Stimulated activated CD8-positive, alpha-beta memory T cell treated with anti-CD3 and anti-CD28 coated beads, Interleukin-12 subunit alpha, Interleukin-12 subunit beta, amount 100 ng/mL, for 24 hours (primary cell): Measurements from ENCODE around the gene ALAS1.

ENCODE experiments used
- DNase-seq: peaks from one replicate; pipeline ENCODE4 v3.0.0-alpha.2; 2020; ENCODE audit errors: extremely low read depth

Gene ALAS1

DNA sequence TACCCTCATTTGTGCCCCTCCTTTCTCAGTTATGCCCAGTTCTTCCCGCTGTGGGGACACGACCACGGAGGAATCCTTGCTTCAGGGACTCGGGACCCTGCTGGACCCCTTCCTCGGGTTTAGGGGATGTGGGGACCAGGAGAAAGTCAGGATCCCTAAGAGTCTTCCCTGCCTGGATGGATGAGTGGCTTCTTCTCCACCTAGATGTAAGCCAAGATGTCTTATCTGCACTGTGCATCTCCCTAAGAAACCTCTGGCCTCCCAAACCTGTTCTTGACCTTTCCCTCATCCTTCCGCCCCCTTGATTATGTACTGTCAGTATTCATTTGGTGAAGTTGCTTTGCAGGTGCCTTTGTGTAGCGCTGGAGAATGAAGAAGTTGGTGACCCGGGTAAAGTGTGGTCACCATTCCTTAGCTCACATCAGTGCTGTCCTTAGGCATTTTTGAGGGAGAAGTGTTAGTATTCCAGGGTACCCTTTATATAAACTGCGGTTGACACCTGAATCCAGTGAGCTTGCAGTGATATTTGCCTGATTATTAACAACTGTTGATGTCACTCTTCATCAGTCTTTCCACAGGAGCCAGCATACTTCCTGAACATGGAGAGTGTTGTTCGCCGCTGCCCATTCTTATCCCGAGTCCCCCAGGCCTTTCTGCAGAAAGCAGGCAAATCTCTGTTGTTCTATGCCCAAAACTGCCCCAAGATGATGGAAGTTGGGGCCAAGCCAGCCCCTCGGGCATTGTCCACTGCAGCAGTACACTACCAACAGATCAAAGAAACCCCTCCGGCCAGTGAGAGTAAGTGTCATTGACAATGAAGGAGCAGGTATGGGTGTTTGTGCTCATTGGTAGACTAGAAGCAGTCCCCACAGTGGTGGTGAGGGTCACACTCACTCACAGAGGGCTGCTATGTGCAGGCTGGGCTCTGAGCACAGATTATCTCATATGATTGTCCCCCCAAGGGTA is 966 bp downstream of the ALAS1 start:
- DNase-seq = no peak

DNA sequence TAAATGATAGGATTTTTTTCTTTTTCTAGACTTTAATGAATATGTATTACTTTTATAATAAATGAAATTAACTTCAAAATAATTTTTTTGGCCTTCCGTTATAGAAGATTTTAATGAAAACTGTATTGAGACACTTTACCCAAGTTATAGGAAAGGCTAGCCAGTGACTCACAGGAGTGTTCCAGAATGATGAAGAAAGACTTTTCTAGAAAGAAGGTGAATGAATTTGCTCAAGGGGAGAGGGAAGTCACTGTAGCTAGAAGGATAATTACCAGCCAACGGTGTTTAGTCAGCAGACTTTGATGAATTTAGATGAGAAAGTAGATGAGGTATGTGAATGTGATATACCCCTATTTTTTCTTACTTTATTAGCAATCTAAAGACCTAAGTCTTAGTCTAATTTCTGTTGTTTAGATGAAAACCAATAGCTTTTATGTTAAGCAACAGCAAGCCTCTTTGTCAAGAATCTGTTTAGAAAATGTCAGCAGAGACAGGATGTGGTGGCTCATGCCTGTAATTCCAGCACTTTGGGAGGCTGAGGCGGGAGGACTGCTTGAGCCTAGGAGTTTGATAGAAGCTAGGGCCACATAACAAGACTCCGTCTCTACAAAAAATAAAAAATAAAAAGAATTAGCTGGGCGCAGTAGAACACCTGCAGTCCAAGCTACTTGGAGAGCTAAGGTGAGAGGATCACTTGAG is 3.2 kb downstream of the ALAS1 start:
- DNase-seq = no peak

DNA sequence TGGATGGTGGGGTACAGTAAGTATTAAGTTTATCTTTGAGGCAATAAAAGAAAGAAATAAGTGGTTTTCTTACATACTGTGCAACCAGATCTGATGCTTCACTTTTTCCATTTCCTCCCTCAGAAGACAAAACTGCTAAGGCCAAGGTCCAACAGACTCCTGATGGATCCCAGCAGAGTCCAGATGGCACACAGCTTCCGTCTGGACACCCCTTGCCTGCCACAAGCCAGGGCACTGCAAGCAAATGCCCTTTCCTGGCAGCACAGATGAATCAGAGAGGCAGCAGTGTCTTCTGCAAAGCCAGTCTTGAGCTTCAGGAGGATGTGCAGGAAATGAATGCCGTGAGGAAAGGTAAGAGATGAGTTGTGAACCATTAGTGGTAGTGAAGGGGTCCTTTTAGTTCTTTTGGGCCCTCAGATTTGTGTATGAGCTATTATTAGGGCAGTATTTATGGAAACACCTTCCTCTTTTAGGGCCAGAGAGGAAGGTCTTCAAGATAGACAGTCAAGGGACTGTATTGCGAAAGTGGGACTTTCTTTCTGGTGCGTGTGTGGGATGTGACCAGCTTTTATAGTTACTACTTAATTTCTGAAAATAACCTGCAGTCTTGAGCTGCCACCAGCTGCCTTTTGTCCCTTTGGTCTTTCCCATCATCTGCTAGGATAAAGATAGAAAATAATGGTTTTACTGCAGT is 4.6 kb downstream of the ALAS1 start:
- DNase-seq = no peak

DNA sequence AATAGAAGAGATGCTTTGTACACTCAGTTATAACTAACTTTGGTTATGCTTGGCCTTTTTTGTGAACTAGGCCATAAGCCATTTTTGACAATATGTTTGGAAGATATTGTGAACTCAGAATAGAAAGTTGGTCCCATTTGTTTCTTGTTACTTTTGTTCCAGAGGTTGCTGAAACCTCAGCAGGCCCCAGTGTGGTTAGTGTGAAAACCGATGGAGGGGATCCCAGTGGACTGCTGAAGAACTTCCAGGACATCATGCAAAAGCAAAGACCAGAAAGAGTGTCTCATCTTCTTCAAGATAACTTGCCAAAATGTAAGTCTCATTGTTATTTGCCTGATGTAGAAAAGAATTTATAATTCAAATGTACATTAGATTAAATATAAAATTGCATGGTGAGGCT is 5.7 kb downstream of the ALAS1 start:
- no peak for DNase-seq

DNA sequence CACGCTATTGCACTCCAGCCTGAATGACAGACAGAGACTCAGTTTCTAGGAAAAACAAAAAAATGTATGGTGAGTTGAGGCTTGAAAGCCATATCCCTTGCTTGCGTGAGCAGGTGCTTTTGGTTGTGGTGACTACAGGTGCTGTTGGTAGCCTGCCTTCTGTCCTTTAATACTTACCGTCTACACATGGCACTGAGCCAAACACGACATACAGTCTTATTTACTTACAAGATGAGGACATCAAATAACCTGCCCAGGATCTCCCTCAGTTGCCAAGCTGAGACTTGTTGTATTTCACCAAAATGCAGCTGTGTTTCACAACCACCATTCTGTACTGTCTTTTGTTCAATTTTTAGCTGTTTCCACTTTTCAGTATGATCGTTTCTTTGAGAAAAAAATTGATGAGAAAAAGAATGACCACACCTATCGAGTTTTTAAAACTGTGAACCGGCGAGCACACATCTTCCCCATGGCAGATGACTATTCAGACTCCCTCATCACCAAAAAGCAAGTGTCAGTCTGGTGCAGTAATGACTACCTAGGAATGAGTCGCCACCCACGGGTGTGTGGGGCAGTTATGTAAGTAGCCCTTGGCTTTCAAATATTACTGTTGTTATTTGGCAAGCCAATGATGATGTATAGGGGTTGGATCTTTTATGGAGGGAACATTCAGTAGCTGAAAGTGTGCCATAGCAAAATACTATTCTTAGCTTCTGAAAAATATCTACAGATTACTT is 6.5 kb downstream of the ALAS1 start:
- DNase-seq = no peak

DNA sequence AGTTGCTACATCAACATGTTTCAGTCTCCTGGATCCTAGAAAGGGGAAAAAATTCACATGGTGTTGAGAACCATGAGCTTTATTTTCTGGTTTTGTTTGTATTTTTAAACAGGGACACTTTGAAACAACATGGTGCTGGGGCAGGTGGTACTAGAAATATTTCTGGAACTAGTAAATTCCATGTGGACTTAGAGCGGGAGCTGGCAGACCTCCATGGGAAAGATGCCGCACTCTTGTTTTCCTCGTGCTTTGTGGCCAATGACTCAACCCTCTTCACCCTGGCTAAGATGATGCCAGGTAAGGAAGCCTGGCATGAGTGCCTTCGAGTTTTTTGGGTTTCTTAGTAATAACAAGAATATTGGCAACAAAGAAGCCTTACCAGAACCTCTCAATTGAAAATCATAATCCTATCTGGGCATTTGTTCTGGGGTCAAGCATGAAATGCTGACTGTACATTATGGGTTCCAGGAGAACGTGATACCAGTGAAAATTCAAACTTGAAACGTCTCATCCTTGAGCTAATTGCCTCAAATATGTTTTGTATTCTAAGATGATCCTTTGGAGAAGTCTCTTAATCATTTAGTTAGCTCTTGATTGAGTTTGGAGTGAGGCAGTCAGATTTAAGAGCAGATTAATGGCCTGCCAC is 7.9 kb downstream of the ALAS1 start:
- no peak for DNase-seq

DNA sequence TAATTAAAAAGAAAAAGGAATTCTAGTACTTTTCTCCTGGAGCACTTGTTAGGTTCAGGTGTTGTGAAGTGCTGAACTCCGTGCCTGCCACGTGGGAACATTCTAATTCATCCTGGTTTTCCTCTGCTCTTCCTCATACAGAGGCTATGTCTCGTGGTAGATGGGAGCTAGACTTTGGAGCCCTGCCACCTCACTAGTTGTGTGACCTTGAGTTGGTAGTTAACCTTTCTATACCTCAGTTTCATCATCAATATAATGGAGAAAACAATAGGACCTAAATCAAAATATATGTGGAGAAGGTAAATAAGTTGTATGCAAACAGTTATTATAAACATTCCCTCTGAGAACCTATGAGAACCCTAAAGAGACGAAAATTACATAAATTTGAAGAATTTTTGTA is 10.6 kb downstream of the ALAS1 start:
- DNase-seq = no peak

DNA sequence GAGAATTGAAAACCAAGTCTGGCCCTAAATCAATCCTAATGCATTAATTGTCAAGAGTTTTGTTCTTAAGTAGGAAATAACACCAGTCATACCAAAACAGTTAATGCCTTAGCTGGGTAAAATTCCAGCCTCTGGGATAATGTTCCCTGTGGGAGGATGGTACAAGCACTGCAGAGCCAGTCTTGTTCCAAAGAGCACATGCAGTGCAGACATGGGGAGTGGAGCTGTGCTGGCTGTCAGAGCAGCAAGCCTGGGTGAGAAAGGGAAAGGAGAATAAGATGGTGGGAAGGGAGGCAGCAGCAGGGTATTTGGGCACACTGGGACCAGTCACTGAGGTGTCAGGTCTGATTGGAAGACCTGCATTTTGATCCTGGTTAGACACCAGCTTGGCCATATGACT is 12.1 kb downstream of the ALAS1 start:
- no peak for DNase-seq

DNA sequence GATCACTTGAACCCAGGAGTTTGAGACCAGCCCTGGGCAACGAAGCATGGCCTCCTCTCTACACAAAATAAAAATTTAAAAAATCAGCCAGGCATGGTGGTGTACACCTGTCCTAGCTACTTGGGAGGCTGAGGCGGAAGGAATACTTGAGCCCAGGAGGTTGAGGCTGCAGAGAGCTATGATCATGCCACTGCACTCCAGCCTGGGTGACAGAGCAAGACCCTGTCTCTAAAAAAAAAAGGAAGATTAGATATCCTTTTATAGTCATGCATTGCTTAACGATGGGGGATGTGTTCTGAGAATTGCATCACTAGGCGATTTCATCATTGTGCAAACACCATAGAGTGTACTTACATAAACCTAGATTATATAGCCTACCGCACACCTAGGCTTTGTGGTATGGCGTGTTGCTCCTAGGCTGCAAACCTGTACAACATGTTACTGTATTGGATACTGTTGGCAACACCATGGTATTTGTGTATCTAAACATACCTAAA is 12.6 kb downstream of the ALAS1 start:
- no peak for DNase-seq

DNA sequence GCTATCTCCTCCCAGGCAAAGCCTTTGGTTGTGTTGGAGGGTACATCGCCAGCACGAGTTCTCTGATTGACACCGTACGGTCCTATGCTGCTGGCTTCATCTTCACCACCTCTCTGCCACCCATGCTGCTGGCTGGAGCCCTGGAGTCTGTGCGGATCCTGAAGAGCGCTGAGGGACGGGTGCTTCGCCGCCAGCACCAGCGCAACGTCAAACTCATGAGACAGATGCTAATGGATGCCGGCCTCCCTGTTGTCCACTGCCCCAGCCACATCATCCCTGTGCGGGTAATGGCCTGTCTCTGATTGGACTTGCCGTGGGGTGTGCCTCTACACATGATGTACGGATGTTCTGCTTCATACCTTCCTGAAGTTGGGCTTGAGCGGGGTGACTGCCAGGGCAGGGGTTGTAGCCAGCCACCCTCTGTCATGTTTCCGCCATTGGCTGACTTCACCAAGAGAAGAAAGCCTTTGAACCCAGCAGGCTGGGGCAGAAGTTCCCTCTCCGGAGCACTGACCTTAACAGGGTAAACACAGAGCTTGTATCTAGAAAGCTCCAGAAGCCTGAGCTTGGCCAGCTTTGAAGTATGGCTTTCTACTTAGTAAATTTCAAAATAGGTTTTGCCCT is 13.4 kb downstream of the ALAS1 start:
- no peak for DNase-seq

DNA sequence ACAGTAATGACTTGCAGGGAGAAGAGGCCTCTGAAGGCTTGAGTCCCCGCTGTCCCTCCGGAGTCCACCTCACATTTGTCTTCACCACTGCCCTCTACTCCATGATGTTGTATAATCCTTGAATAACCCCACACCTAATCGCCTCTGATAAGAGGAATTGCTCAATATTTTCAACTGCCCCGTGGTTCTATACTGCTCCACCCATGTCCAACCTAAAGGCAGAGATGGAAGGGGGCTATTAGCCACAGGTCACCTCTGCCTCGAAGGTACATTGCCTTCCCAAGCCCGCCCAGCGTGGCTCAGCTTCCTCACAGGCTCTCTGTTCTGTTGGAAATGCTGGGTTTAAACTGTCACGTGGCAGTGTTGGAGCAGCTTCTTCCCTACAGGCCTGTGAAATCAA is 15.0 kb downstream of the ALAS1 start:
- DNase-seq = no peak

DNA sequence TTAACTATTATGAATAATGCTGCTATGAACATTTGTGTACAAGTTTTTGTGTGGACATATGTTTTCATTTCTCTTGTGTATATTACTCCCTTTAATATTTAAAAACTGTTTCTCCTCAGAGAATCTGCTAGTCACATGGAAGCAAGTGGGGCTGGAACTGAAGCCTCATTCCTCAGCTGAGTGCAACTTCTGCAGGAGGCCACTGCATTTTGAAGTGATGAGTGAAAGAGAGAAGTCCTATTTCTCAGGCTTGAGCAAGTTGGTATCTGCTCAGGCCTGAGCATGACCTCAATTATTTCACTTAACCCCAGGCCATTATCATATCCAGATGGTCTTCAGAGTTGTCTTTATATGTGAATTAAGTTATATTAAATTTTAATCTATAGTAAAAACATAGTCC is 15.9 kb downstream of the ALAS1 start:
- DNase-seq = no peak

DNA sequence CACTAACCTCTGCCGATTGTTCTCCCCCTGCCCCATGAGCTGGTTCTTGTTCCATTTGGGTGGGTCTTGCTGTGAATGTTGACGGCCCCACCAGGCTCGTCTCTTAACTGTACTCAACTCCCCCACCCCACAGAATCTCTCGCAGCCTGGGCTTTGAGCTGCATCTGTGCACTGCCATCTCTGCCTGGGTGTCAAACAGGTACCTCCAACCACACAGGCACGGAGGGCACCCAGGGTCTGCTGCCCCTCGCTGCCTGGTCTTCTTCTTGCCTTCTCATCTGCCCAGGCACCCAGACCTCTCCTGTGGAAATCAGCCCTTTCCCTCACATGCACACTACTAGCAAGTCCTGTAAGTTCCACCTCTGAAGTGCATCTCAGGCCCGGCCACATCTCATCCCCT is 17.4 kb downstream of the ALAS1 start:
- no peak for DNase-seq

DNA sequence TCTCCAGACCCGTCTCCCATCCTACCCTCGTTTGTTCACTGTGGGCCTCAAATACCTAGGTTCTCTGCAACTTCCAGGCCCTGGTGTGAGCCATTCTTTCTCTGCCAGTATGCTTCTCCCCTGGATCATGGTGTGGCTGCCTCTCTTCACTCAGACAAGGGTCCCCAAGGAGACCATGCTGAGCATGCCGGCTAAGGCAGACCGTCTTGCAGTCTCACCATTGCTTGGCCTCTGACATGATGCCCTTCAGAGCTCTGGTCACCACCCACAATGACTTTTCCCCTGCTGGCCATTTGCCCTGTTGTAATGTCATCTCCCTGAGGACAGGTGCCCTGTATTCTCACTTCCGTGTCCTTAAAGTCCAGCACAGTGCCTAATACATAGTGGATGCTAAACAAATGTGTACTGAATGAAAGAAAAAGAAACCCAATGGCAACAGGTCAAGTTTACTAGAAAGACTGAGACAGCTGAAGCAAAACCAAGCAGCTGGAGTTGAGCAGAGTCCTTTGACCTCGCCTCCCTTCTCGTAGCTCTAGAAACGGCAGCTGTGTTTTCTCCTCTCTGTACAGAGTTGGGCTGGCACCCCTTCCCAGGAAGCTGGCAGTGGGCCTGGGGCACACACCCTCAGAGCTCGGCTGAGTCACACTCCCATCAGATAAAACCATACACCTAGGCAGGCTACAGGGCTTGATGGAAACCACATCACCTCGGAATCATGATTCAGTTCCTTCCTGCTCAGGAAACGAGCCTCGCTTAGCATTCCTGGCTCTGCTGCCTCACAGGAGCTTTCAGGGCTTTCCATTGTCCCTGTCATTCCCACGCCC is 18.8 kb downstream of the ALAS1 start:
- DNase-seq = no peak

DNA sequence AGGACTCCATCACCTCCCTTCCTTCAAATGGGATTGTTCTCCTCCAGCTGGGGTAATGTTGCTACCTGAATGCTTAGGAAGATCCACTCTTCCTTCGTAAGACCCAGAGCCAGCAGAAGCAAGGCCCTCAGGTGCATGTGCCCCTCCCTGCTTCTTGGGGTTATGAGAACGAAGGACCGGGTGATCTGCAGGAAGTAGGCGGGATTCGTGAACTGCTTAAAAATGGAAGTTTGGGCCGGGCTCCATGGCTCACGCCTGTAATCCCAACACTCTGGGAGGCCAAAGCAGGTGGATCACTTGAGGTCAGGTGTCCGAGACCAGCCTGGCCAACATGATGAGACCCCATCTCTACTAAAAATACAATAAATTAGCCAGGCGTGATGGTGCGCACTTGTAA is 19.4 kb downstream of the ALAS1 start:
- no peak for DNase-seq

DNA sequence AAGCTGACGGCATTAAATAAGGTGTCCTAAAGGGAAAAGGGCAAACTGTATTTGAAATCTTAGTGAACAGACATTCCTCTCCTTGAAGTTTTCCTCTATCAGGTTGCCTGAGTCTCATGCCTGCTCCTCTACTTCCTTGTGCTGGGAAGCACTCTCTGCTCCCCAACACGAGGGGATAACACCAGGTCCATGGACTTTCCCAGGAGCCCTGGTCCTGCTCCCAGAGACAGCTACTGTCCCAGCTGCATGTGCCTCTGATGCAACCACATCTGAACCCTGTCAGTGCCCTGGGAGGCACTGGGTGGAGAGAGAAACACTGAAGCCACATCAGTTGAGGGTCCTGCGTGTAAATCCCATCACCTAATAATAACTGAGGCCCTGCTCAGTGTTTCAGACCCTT is 20.1 kb downstream of the ALAS1 start:
- DNase-seq = no peak

DNA sequence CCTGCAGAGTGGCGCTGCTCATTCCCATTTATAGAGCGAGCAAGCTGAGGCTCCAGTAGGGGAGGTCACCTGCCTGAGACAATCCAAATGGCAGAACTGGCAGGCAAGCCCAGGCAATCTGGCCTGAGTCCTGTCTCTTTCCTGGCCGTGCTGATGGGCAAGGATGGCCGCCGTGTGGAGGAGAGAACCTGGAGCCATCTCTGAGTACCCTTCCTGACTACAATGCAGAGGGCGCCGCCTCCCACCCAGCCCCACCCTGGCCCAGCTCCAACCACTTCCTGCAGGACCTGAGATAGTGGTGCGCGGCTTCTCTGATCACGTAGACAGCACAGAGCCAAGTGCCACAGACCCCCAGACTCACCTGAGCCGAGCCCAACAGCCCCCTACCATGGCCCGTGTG is 20.5 kb downstream of the ALAS1 start:
- no peak for DNase-seq

DNA sequence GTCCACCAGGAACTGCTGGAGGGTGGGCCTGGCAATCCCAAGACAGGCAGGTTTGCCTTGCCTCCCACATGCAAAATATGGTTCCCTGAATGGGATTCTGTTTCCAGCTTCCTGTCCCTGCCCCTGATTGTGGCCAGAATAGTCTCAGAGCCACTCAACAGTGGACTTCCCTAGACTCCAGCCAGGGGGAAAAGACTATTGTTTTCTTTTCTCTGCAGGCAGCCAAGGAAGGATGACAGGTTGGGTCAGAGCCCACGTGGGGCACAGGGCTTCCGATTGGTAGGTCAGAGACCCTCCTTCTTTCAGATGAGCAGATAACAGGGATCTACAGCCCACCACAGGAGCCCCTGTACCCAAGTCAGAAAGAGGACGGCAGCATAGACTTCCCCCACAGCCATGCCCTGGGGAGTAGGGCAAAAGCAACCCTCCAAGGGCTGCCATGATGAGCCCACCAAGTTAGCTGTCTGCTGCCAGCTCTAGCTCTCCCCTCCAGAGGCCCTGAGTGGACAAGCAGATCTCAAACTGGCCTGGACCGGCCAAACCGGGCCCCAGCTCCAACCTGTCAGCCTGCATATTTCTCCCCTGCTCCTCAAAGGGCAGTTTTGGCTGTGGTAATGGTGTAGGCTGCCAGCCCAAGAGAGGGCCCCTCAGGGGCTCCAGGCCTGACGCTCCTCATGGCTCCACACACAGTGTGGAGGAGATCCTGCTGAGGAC is 21.1 kb downstream of the ALAS1 start:
- DNase-seq = no peak

DNA sequence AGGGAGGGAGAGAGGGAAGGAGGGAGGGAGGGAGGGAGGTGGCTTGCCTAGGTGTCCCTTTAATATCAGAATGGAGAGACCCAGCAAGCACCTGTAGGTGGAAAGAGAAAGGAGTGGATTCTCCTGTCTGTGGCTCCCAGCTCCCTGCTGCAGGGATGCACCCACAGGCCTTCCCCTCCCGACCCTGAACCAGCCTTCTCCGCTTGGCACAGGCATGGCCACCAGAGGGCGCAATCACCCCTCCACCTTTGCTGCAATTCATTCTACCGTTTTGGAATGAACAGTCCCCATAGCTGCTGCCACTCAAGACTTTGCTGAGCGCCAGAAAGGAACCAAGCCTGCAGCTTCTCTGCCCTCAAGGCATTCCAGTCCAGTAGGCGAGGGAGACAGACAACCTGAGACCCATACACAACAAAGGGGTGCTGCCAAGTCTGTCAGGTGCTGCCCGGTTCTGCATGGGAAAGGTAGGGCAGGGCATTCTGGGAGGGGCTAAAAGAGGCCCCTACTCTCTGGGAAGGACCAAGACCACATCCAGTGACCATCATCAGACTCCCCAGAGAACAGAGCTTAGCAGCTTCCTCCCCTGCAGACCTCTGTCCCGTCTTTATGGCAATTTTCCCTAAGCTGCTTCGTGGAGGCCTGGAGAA is 22.5 kb downstream of the ALAS1 start:
- peak; percentile 63 for DNase-seq
